GM23248 (cell line): Measurements from ENCODE around the gene AKAP10. TPM values are rescaled to one million over a fixed set of nuclear protein-coding genes. Genes with fewer than 3 reads are reported as not detected.
A peak's percentile ranks its signal among the peaks of the same experiment; 100 is the strongest.

Experiments used
- DNase-seq: peaks from one replicate; pipeline ENCODE4 v3.0.0-alpha.2; 2015
- H2AFZ ChIP-seq: fragments of 200-600 bp; sonication (generic); 2 replicates; pipeline ENCODE4 v1.6.1; 2016; ENCODE audit warnings: antibody characterized with exemption
- H3F3A ChIP-seq: fragments of 200-600 bp; sonication (generic); 2 replicates; pipeline ENCODE4 v1.6.1; 2016; ENCODE audit warnings: mild to moderate bottlenecking, antibody characterized with exemption, mixed run types; ENCODE audit not compliant: insufficient read depth
- H3K27ac ChIP-seq: fragments of 200-600 bp; sonication (generic); 2 replicates; pipeline ENCODE4 v1.5.1; 2016; ENCODE audit warnings: mild to moderate bottlenecking
- H3K27me3 ChIP-seq: fragments of 200-600 bp; sonication (generic); replicated peaks from 2 replicates; pipeline ENCODE4 v1.6.1; 2016; ENCODE audit warnings: mild to moderate bottlenecking; ENCODE audit not compliant: insufficient read depth
- H3K36me3 ChIP-seq: fragments of 200-600 bp; sonication (generic); 2 replicates; pipeline ENCODE4 v1.6.1; 2016; ENCODE audit warnings: low read depth, mild to moderate bottlenecking
- H3K4me1 ChIP-seq: fragments of 200-600 bp; sonication (generic); 2 replicates; pipeline ENCODE4 v1.6.1; 2016; ENCODE audit warnings: mild to moderate bottlenecking; ENCODE audit not compliant: insufficient read depth
- H3K4me2 ChIP-seq: fragments of 200-600 bp; sonication (generic); one replicate; pipeline ENCODE4 v1.6.1; 2016; ENCODE audit warnings: mild to moderate bottlenecking; ENCODE audit not compliant: unreplicated experiment
- H3K4me3 ChIP-seq: fragments of 200-600 bp; sonication (generic); 2 replicates; pipeline ENCODE4 v1.5.1; 2016; ENCODE audit warnings: mild to moderate bottlenecking
- H3K79me2 ChIP-seq: fragments of 200-600 bp; sonication (generic); 2 replicates; pipeline ENCODE4 v1.6.1; 2016; ENCODE audit warnings: mild to moderate bottlenecking; ENCODE audit not compliant: insufficient read depth
- H3K9ac ChIP-seq: fragments of 200-600 bp; sonication (generic); 2 replicates; pipeline ENCODE4 v1.6.1; 2016; ENCODE audit warnings: mild to moderate bottlenecking
- H3K9me2 ChIP-seq: fragments of 200-600 bp; sonication (generic); 2 replicates; pipeline ENCODE4 v1.6.1; 2016; ENCODE audit warnings: mixed run types, mild to moderate bottlenecking, moderate library complexity; ENCODE audit not compliant: insufficient read depth
- H3K9me3 ChIP-seq: fragments of 200-600 bp; sonication (generic); one replicate; pipeline ENCODE4 v1.6.1; 2017; ENCODE audit warnings: low read depth
- H4K20me1 ChIP-seq: fragments of 200-600 bp; sonication (generic); 2 replicates; pipeline ENCODE4 v1.6.0; 2016; ENCODE audit not compliant: insufficient read depth
- EZH2 ChIP-seq: fragments of 200-600 bp; sonication (generic); IDR thresholded peaks from 2 replicates; pipeline ENCODE4 v1.6.1; 2018; ENCODE audit warnings: antibody characterized with exemption, mild to moderate bottlenecking; ENCODE audit not compliant: insufficient read depth, poor library complexity, severe bottlenecking
- EZH2phosphoT487 ChIP-seq: fragments of 200-600 bp; sonication (generic); IDR thresholded peaks from 2 replicates; pipeline ENCODE4 v1.6.1; 2018; ENCODE audit warnings: antibody characterized with exemption, moderate library complexity, mild to moderate bottlenecking, low read depth; ENCODE audit not compliant: insufficient read depth
- WGBS, 2 experiments: methylation state at CpG; one replicate each; pipeline ENCODE4 v1.1.6; 2015 to 2017; ENCODE audit warnings: low lambda C conversion rate in 2 of 2, low coverage in 1 of 2; ENCODE audit errors: missing lambda C conversion rate in 2 of 2; 5-methylcytosine and 5-hydroxymethylcytosine counted together
- in situ Hi-C: fragments of 300-500 bp; cut with MboI; formaldehyde crosslinking; loops from 2 replicates; pipeline ENCODE4 v1.15.0; 2020
- polyA plus RNA-seq: library from polyadenylated mRNA; unstranded; fragments of >200 nt; fragmentation: Nextera tagmentation; extraction: Ambion mirVana; gene quantifications from 2 replicates; pipeline ENCODE4 v1.2.1, GENCODE V29; 2016
- total RNA-seq: library from RNA; depleted of rRNA; stranded (reverse); fragments of >200 nt; shearing (Covaris generic); gene quantifications from 2 replicates; pipeline ENCODE4 v1.2.3, GENCODE V29; 2014

The AKAP10 gene
- total and polyA plus RNA-seq, 2 experiments from 2014 or later = 18.0 to 26.5 TPM

- DNase-seq = no peak
- Histone ChIP-seq H3K9me3 (no peaks in the 10 kb centered on the region), H3K4me1 (peaks cover 19% of the 10 kb centered on the region), H3K4me2 (no peak overlapping the region), H3K9me2 (no peaks in the 10 kb centered on the region), H3K27me3 (no peaks in the 10 kb centered on the region), H3K36me3 (peaks cover 29% of the 10 kb centered on the region), H4K20me1 (peaks cover 13% of the 10 kb centered on the region), H2AFZ (no peak overlapping the region), H3K79me2 (peaks cover 79% of the 10 kb centered on the region), H3F3A (peaks cover 26% of the 10 kb centered on the region), H3K27ac (no peak overlapping the region), H3K4me3 (no peak overlapping the region), H3K9ac (no peak overlapping the region)
- in situ Hi-C loops = no loop called here
- TF ChIP-seq EZH2 (no peak), EZH2phosphoT487 (no peak)
- 97 to 98% methylated on average over 5 of the region's 5 CpGs for WGBS, 2 experiments
These were observed 34.6 kb downstream of the AKAP10 start for GRCh38 chr17:19943026-19943425.

- Histone ChIP-seq H3K4me3 (no peak overlapping the region), H3K4me1 (peaks cover 23% of the 10 kb centered on the region), H3K9me3 (no peaks in the 10 kb centered on the region), H3K36me3 (peaks cover 22% of the 10 kb centered on the region), H3K9ac (no peak overlapping the region), H4K20me1 (peaks cover 8% of the 10 kb centered on the region; the same call in 1 of the 2 replicates), H2AFZ (no peak overlapping the region), H3K9me2 (no peaks in the 10 kb centered on the region), H3K27ac (peak overlapping the region; percentile 13; the same call in 1 of the 2 replicates), H3K27me3 (no peaks in the 10 kb centered on the region), H3K79me2 (peaks cover 74% of the 10 kb centered on the region), H3F3A (peaks cover 26% of the 10 kb centered on the region), H3K4me2 (peak overlapping the region; percentile 32)
- WGBS, 2 experiments = 57 to 58% methylated on average over 4 of the region's 4 CpGs
- in situ Hi-C loops = no loop called here
- no peak for TF ChIP-seq EZH2phosphoT487
- TF ChIP-seq EZH2 = no peak
- peak; percentile 57 for DNase-seq
These were observed 36.7 kb downstream of the AKAP10 start for GRCh38 chr17:19940722-19941464.

- Histone ChIP-seq H3K9me3 (no peaks in the 10 kb centered on the region), H2AFZ (no peak overlapping the region), H3K27me3 (no peaks in the 10 kb centered on the region), H3K4me1 (peaks cover 23% of the 10 kb centered on the region), H3K36me3 (peaks cover 26% of the 10 kb centered on the region), H3K79me2 (peaks cover 67% of the 10 kb centered on the region), H3F3A (peaks cover 26% of the 10 kb centered on the region), H3K9me2 (no peaks in the 10 kb centered on the region), H3K4me2 (peak overlapping the region; percentile 32), H3K9ac (no peak overlapping the region), H3K4me3 (no peak overlapping the region), H4K20me1 (peaks cover 8% of the 10 kb centered on the region; the same call in 1 of the 2 replicates), H3K27ac (peak overlapping the region; percentile 13; the same call in 1 of the 2 replicates)
- peak; percentile 24 for DNase-seq
- in situ Hi-C loops = no loop called here
- TF ChIP-seq EZH2phosphoT487 = no peak
- no peak for TF ChIP-seq EZH2
- WGBS, 2 experiments = 95 to 98% methylated on average over 2 of the region's 2 CpGs
These were observed 37.5 kb downstream of the AKAP10 start for GRCh38 chr17:19939993-19940721.

GRCh38 chr17:19938736-19939135 is 38.9 kb downstream of the AKAP10 start:
- Histone ChIP-seq H3K4me1 (peaks cover 23% of the 10 kb centered on the region), H3K9me3 (no peaks in the 10 kb centered on the region), H3F3A (peaks cover 31% of the 10 kb centered on the region), H3K27me3 (no peaks in the 10 kb centered on the region), H3K79me2 (peaks cover 53% of the 10 kb centered on the region), H2AFZ (no peak overlapping the region), H3K27ac (no peak overlapping the region), H4K20me1 (peaks cover 8% of the 10 kb centered on the region; the same call in 1 of the 2 replicates), H3K4me2 (no peak overlapping the region), H3K4me3 (no peak overlapping the region), H3K9ac (no peak overlapping the region), H3K36me3 (peaks cover 30% of the 10 kb centered on the region), H3K9me2 (no peaks in the 10 kb centered on the region)
- 96 to 98% methylated on average over 10 of the region's 10 CpGs for WGBS, 2 experiments
- no peak for DNase-seq
- no peak for TF ChIP-seq EZH2phosphoT487
- no peak for TF ChIP-seq EZH2
- in situ Hi-C loops = no loop called here
